Measurements from ENCODE around the gene PHGDH.

Gene PHGDH

DNA sequence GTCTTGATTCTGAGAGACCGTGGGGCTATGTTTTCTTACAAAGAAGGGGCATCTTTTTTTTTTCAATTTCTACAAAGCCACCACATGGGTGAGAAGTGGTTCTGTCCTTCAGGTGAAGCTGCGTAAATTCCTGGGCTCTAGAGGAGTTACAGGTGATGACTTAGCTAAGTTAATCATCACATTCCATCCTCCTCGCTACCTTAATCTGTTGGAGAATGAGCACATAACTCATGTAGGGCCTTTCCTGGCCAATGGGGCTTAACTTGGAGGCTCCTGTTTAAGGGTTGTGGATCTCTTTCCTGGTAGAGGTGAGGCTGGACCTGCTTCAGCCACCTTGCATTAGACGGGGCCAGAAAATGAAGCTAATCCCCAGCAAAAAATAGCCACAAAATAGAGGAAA lies 79.6 kb downstream of the PHGDH start:
- H3K4me3 ChIP-seq (ENCODE audit: low read length), result no peak overlapping the region
- TF ChIP-seq ZNF274 (IDR thresholded peaks at IDR 0.05; ENCODE audit: low read depth, low read length), result no peak
